A549 (cell line): ENCODE data around the gene MANF. TPM values are rescaled to one million over a fixed set of nuclear protein-coding genes. Genes with fewer than 3 reads are reported as not detected.

Experiments
- ATAC-seq, 2 experiments: fragments of 200-7000 bp in 1 of 2; fragments of >200 bp in 1 of 2; cut with Nextera tagmentation in 1 of 2; cut with Tn5 transposase in 1 of 2; 3 replicates each; pipeline versions ENCODE4 v1.8.0 to v1.9.1; 2018 to 2020; ENCODE audit warnings: mild to moderate bottlenecking in 1 of 2, moderate library complexity in 1 of 2
- CTCF ChIA-PET: fragments of 300-600 bp; sonication (Branson Sonifier 250); formaldehyde crosslinking; extraction: SDS; loops from one replicate; lab custom pipeline; 2021; ENCODE audit warnings: antibody characterized with exemption, inconsistent platforms; lab: Yijun Ruan, JAX
- POLR2A ChIA-PET: fragments of 350-600 bp; formaldehyde crosslinking; extraction: SDS; loops from one replicate; lab custom pipeline; 2021; ENCODE audit warnings: antibody characterized with exemption, inconsistent platforms; lab: Yijun Ruan, JAX
- DNase-seq, 2 experiments: peaks; one replicate each; pipeline versions ENCODE4 v3.0.0 to v3.0.0-alpha.2; 2011 to 2016; ENCODE audit warnings: low read depth in 1 of 2, low spot score in 1 of 2
- FAIRE-seq: peaks from 2 replicates; lab custom pipeline; 2011; peaks lifted over from hg19 to GRCh38; lab: Jason Lieb, UNC
- H3K27ac ChIP-seq, 2 experiments: fragments of >200 bp; sonication (Bioruptor Twin); formaldehyde crosslinking; 3 replicates each; pipeline ENCODE4 v1.5.1; 2016 to 2017
- H3K4me1 ChIP-seq: fragments of >200 bp; sonication (Bioruptor Twin); formaldehyde crosslinking; 3 replicates; pipeline ENCODE4 v1.6.1; 2016
- H3K4me2 ChIP-seq: fragments of >200 bp; sonication (Bioruptor Twin); formaldehyde crosslinking; 3 replicates; pipeline ENCODE4 v1.6.1; 2016
- H3K4me3 ChIP-seq: fragments of >200 bp; sonication (Bioruptor Twin); formaldehyde crosslinking; 3 replicates; pipeline ENCODE4 v1.5.1; 2016
- H3K9me3 ChIP-seq: fragments of >200 bp; sonication (Bioruptor Twin); formaldehyde crosslinking; 3 replicates; pipeline ENCODE4 v1.6.1; 2016
- BHLHE40 ChIP-seq: IDR thresholded peaks from 2 replicates; pipeline ENCODE4 v1.6.1; 2012; ENCODE audit warnings: low read depth, low read length, inconsistent platforms
- EHF ChIP-seq: fragments of 250-450 bp; sonication (Bioruptor Pico); IDR thresholded peaks from 2 replicates; pipeline ENCODE4 v1.5.0; 2020; ENCODE audit warnings: mild to moderate bottlenecking
- FOSB ChIP-seq: fragments of 250-450 bp; sonication (Bioruptor Pico); IDR thresholded peaks from 2 replicates; pipeline ENCODE4 v1.5.0; 2020; ENCODE audit warnings: mild to moderate bottlenecking, moderate library complexity
- GATA3 ChIP-seq: IDR thresholded peaks from 2 replicates; pipeline ENCODE4 v1.6.1; 2012; ENCODE audit warnings: borderline replicate concordance
- HDAC2 ChIP-seq: fragments of 200-600 bp; sonication (generic); IDR thresholded peaks from 2 replicates; pipeline ENCODE4 v1.6.1; 2016
- HOXB13 ChIP-seq: fragments of 250-450 bp; sonication (Bioruptor Pico); IDR thresholded peaks from 2 replicates; pipeline ENCODE4 v1.5.0; 2020; ENCODE audit warnings: low read depth, mild to moderate bottlenecking, moderate library complexity
- KDM1A ChIP-seq: fragments of 200-600 bp; sonication (generic); IDR thresholded peaks from 2 replicates; pipeline ENCODE4 v1.6.1; 2016; ENCODE audit warnings: low read depth, mild to moderate bottlenecking
- NFE2L2 ChIP-seq: fragments of 150-350 bp; conservative IDR thresholded peaks from 2 replicates; pipeline ENCODE4 v1.6.1; 2014; ENCODE audit warnings: low read length
- NR3C1 ChIP-seq: fragments of >200 bp; sonication (Bioruptor Twin); formaldehyde crosslinking; IDR thresholded peaks from 3 replicates; pipeline ENCODE4 v1.6.1; 2017
- POLR2A ChIP-seq: IDR thresholded peaks from 2 replicates; pipeline ENCODE4 v1.6.1; 2012; ENCODE audit warnings: mild to moderate bottlenecking, low read length
- RAD21 ChIP-seq, 2 experiments: fragments of >200 bp in 1 of 2; sonication (Bioruptor Twin) in 1 of 2; formaldehyde crosslinking in 1 of 2; IDR thresholded peaks in 1 of 2; conservative IDR thresholded peaks in 1 of 2; 2 replicates in 1 of 2; 3 replicates in 1 of 2; pipeline ENCODE4 v1.6.1; 2012 to 2018; ENCODE audit warnings: inconsistent platforms in 1 of 2
- RFX5 ChIP-seq: fragments of 450-650 bp; IDR thresholded peaks from 2 replicates; pipeline ENCODE4 v1.7.1; 2014; ENCODE audit warnings: antibody characterized with exemption, mild to moderate bottlenecking, moderate library complexity
- TFCP2L1 ChIP-seq: fragments of 250-450 bp; sonication (Bioruptor Pico); IDR thresholded peaks from 2 replicates; pipeline ENCODE4 v1.5.0; 2021; ENCODE audit warnings: mild to moderate bottlenecking
- TP53 ChIP-seq: fragments of 250-450 bp; sonication (Bioruptor Pico); IDR thresholded peaks from 2 replicates; pipeline ENCODE4 v1.5.0; 2021; ENCODE audit warnings: mild to moderate bottlenecking, moderate library complexity
- ZFP36 ChIP-seq: fragments of 450-650 bp; IDR thresholded peaks from 2 replicates; pipeline ENCODE4 v1.6.1; 2014; ENCODE audit warnings: borderline replicate concordance; ENCODE audit not compliant: partially characterized antibody
- ZNF302 ChIP-seq: fragments of 250-450 bp; sonication (Bioruptor Pico); IDR thresholded peaks from 2 replicates; pipeline ENCODE4 v1.9.0; 2021; ENCODE audit warnings: inconsistent platforms, mild to moderate bottlenecking, moderate library complexity
- WGBS: methylation state at CpG from one replicate; pipeline ENCODE4 v1.1.6; 2017; ENCODE audit errors: missing lambda C conversion rate; 5-methylcytosine and 5-hydroxymethylcytosine counted together
- polyA plus RNA-seq, 4 experiments: library from polyadenylated mRNA; depleted of rRNA in 3 of 4; stranded (reverse); fragments of >200 nt; fragmentation: RNase III in 1 of 4; extraction: RNeasy Plus Mini Kit Qiagen cat#74134 plus additional on column Dnase treatment in 1 of 4; gene quantifications; 2 replicates in 3 of 4; 3 replicates in 1 of 4; pipeline ENCODE4 v1.2.3, GENCODE V29; 2011 to 2017
- TF ChIP-seq, protein P1 (sequence below): fragments of 450-650 bp; IDR thresholded peaks from 2 replicates; pipeline ENCODE4 v1.6.1; 2014; ENCODE audit warnings: antibody characterized with exemption
- TF ChIP-seq, protein P2 (sequence below): fragments of 200-600 bp; sonication (generic); IDR thresholded peaks from 2 replicates; pipeline ENCODE4 v1.6.1; 2016; ENCODE audit warnings: antibody characterized with exemption, mild to moderate bottlenecking, moderate library complexity
- TF ChIP-seq, protein P3 (sequence below): fragments of >200 bp; sonication (Bioruptor Twin); formaldehyde crosslinking; IDR thresholded peaks from 3 replicates; pipeline ENCODE4 v1.5.1; 2016

The MANF gene
- polyA plus RNA-seq, 2 of the 4 experiments (the other 2 are of a cell fraction), result 67.8 to 84.9 TPM

DNA sequence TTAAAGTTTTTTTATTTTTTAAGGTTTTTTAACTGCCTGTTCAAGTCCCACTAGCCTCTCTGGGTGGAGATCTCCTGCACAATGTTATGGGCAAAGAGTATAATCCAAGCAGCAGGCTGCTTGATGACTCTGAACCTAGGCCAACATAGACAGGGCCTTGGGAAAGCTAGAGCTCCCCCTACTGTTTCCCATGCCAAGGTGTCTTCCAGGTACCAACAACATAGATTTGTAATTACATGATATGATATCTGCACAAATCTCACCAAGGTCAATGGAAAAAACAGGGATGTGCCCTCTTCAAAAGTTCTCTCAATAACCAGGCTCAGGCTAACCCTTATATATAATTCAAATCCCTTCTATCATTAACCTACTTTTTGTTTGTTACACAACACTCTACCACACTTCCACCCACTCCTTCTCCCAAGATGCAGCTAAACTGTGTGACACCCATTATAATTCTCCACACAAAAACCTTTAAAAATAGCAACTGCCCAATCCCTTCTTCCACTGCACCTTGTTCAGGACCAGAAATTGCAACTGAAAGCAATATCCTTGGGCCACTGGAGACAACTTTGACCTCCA lies 49.7 kb downstream of the MANF start:
- no peak overlapping the region for H3K27ac ChIP-seq
- H3K4me2 ChIP-seq, result no peak overlapping the region

DNA sequence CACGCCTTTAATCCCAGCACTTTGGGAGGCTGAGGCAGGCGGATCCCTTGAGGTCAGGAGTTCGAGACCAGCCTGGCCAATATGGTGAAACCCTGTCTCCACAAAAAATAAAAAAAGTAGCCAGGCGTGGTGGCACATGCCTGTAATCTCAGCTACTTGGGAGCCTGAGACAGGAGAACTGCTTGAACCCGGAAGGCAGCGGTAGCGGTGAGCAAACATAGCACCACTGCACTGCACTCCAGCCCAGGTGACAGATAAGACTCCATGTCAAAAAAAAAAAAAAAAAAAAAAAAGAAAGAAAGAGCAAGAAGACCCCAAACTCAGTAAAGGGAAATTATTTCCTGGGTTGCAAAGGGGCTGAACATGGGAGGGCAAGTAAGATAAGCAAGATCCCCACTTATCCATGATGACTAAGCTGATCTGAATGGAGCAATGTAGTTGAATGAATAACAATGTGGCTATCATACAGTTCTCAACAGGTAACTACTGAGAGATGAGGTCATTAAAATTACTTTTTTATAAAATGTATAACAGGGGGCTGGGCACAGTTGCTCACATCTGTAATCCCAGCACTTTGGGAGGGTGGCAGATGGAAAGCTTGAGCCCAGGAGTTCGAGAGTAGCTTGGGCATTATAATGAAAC lies 52.0 kb downstream of the MANF start:
- no peaks in the 10 kb centered on the region for H3K4me1 ChIP-seq
- TF ChIP-seq HDAC2, result no peak
- TF ChIP-seq, protein P1, sequence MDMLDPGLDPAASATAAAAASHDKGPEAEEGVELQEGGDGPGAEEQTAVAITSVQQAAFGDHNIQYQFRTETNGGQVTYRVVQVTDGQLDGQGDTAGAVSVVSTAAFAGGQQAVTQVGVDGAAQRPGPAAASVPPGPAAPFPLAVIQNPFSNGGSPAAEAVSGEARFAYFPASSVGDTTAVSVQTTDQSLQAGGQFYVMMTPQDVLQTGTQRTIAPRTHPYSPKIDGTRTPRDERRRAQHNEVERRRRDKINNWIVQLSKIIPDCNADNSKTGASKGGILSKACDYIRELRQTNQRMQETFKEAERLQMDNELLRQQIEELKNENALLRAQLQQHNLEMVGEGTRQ, result no peak
- no peak for TF ChIP-seq POLR2A
- no peak for TF ChIP-seq RAD21 (conservative IDR thresholded peaks at IDR 0.05 in 1 of 2, IDR thresholded peaks at IDR 0.05 in 1 of 2)
- no peak for TF ChIP-seq TP53 (CRISPR knock-in tag)
- no peak for TF ChIP-seq HOXB13 (CRISPR knock-in tag)
- no peak for TF ChIP-seq RFX5
- TF ChIP-seq, protein P2, sequence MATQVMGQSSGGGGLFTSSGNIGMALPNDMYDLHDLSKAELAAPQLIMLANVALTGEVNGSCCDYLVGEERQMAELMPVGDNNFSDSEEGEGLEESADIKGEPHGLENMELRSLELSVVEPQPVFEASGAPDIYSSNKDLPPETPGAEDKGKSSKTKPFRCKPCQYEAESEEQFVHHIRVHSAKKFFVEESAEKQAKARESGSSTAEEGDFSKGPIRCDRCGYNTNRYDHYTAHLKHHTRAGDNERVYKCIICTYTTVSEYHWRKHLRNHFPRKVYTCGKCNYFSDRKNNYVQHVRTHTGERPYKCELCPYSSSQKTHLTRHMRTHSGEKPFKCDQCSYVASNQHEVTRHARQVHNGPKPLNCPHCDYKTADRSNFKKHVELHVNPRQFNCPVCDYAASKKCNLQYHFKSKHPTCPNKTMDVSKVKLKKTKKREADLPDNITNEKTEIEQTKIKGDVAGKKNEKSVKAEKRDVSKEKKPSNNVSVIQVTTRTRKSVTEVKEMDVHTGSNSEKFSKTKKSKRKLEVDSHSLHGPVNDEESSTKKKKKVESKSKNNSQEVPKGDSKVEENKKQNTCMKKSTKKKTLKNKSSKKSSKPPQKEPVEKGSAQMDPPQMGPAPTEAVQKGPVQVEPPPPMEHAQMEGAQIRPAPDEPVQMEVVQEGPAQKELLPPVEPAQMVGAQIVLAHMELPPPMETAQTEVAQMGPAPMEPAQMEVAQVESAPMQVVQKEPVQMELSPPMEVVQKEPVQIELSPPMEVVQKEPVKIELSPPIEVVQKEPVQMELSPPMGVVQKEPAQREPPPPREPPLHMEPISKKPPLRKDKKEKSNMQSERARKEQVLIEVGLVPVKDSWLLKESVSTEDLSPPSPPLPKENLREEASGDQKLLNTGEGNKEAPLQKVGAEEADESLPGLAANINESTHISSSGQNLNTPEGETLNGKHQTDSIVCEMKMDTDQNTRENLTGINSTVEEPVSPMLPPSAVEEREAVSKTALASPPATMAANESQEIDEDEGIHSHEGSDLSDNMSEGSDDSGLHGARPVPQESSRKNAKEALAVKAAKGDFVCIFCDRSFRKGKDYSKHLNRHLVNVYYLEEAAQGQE, result no peak
- TF ChIP-seq EHF, result no peak
- TF ChIP-seq FOSB (CRISPR knock-in tag), result no peak
- no peak for TF ChIP-seq ZNF302 (CRISPR knock-in tag)
- TF ChIP-seq ZFP36, result no peak
- TF ChIP-seq NFE2L2, result no peak
- no peak for TF ChIP-seq KDM1A
- TF ChIP-seq BHLHE40, result no peak
- TF ChIP-seq TFCP2L1 (CRISPR knock-in tag), result no peak
- TF ChIP-seq GATA3, result no peak
- no peak for FAIRE-seq
- no peak overlapping the region for H3K4me3 ChIP-seq
- WGBS, result 93% methylated on average over 8 of the region's 8 CpGs
- POLR2A ChIA-PET, result no interaction called here
- no peak overlapping the region for H3K4me2 ChIP-seq
- no peak for ATAC-seq
- H3K27ac ChIP-seq, result no peak overlapping the region
- H3K9me3 ChIP-seq, result no peaks in the 10 kb centered on the region
- CTCF ChIA-PET, result interaction anchor here (0.6 to 1.4 kb wide), 3 partner anchors 48 to 1067 kb away, joined by 3 read pairs; no protein-coding TSS in a partner anchor
- DNase-seq, result no peak

More for the DNA sequence above, 49.7 kb downstream of the MANF start:
- ChIA-PET POLR2A (interaction anchor here (0.5 to 1.4 kb wide), 2 partner anchors 12 to 64 kb away, joined by 3 to 4 read pairs; partner anchors contain the start of gene DCAF1), CTCF (interaction anchor here (0.7 to 1.6 kb wide), 11 partner anchors 9 to 819 kb away, joined by 3 to 11 read pairs (median 3); no protein-coding TSS in a partner anchor)
- ATAC-seq (peak; percentile 86 to 92), FAIRE-seq (no peak), DNase-seq (peak; percentile 23 to 65)
- Histone ChIP-seq H3K9me3 (no peaks in the 10 kb centered on the region), H3K4me1 (no peaks in the 10 kb centered on the region), H3K4me3 (no peak overlapping the region)
- TF ChIP-seq, protein P3, sequence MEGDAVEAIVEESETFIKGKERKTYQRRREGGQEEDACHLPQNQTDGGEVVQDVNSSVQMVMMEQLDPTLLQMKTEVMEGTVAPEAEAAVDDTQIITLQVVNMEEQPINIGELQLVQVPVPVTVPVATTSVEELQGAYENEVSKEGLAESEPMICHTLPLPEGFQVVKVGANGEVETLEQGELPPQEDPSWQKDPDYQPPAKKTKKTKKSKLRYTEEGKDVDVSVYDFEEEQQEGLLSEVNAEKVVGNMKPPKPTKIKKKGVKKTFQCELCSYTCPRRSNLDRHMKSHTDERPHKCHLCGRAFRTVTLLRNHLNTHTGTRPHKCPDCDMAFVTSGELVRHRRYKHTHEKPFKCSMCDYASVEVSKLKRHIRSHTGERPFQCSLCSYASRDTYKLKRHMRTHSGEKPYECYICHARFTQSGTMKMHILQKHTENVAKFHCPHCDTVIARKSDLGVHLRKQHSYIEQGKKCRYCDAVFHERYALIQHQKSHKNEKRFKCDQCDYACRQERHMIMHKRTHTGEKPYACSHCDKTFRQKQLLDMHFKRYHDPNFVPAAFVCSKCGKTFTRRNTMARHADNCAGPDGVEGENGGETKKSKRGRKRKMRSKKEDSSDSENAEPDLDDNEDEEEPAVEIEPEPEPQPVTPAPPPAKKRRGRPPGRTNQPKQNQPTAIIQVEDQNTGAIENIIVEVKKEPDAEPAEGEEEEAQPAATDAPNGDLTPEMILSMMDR, result peak; percentile 45
- TF ChIP-seq RAD21 (conservative IDR thresholded peaks at IDR 0.05 in 1 of 2, IDR thresholded peaks at IDR 0.05 in 1 of 2) (peak in 1 of 2 experiments; percentile 20; a peak in 2 of 5 replicates), NR3C1 (no peak)

Other genes starting within 250 kb of the MANF start
- gene RBM15B, start 6.0 kb downstream of the MANF start, polyA plus RNA-seq (2011; rRNA removed), result 7.9 and 10.9 TPM in 2 replicates
- gene RBM15B, start 6.0 kb downstream of the MANF start, polyA plus RNA-seq (2017; fragmentation: RNase III; extraction: RNeasy Plus Mini Kit Qiagen cat#74134 plus additional on column Dnase treatment), result 15.4 to 18.0 TPM (median 17.0 TPM) in 3 replicates
- gene DCAF1, start 114.7 kb downstream of the MANF start, polyA plus RNA-seq (2011; rRNA removed), result 15.9 and 21.2 TPM in 2 replicates
- 13.6 to 14.3 TPM (median 14.1 TPM) in 3 replicates for gene DCAF1, start 114.7 kb downstream of the MANF start, polyA plus RNA-seq (2017; fragmentation: RNase III; extraction: RNeasy Plus Mini Kit Qiagen cat#74134 plus additional on column Dnase treatment)
- gene RAD54L2, start 153.4 kb downstream of the MANF start, polyA plus RNA-seq (2011; rRNA removed), result 6.4 and 7.7 TPM in 2 replicates
- gene RAD54L2, start 153.4 kb downstream of the MANF start, polyA plus RNA-seq (2017; fragmentation: RNase III; extraction: RNeasy Plus Mini Kit Qiagen cat#74134 plus additional on column Dnase treatment), result 4.4 to 4.8 TPM (median 4.7 TPM) in 3 replicates